Measurements from ENCODE around the gene ASNS. TPM values are rescaled to one million over a fixed set of nuclear protein-coding genes. Genes with fewer than 3 reads are reported as not detected.
"Not testable (repeated sequence)": the region's sequence is repeated elsewhere in the genome, so short reads cannot be mapped to it uniquely, and the experiment has no call there.

Gene ASNS
- polyA plus RNA-seq, 3 donors, result 0.99 to 2.4 (median 2.3) TPM

GRCh38 chr7:97874894-97875293 is 2.7 kb upstream of the ASNS start:
- H3K79me2 ChIP-seq (ENCODE audit: insufficient read depth, low read length); H3K4me3 ChIP-seq (replicated peaks in 1 of 3; ENCODE audit: low read depth in 2 of 3, low read length in 3 of 3); H3K27ac Mint-ChIP-seq; H3K9ac ChIP-seq (ENCODE audit: insufficient read depth, low read length, poor library complexity, severe bottlenecking); H3K27me3 ChIP-seq (ENCODE audit: control insufficient read depth in 2 of 2, insufficient read depth in 2 of 2, low read length in 2 of 2); H3K4me3 Mint-ChIP-seq; H3K36me3 Mint-ChIP-seq; H3K27ac ChIP-seq (ENCODE audit: low read depth in 1 of 2, low read length in 2 of 2); intact Hi-C loops (cut with micrococcal nuclease); H3K4me2 ChIP-seq (replicated peaks; ENCODE audit: extremely low read depth, low read length, poor library complexity, severe bottlenecking); DNase-seq; H3K9me3 ChIP-seq (replicated peaks in 1 of 2; ENCODE audit: control insufficient read depth in 1 of 2, insufficient read depth in 1 of 2, low read length in 2 of 2); H4K20me1 ChIP-seq (ENCODE audit: insufficient read depth, low read length); H3K36me3 ChIP-seq (replicated peaks in 1 of 2; ENCODE audit: control insufficient read depth in 1 of 2, insufficient read depth in 2 of 2, low read length in 2 of 2); H2AFZ ChIP-seq (ENCODE audit: insufficient read depth, low read depth, low read length, poor library complexity, severe bottlenecking): not testable (repeated sequence)
- peaks cover 0 to 11% (median 4%) of the 10 kb centered on the region in 7 donors for H3K9me3 Mint-ChIP-seq
- H3K27me3 Mint-ChIP-seq (ENCODE audit: low read depth in 3 of 3), result peaks cover 12 to 19% (median 17%) of the 10 kb centered on the region in 3 donors
- peaks cover 13 to 15% of the 10 kb centered on the region in 2 donors for H3K4me1 ChIP-seq (ENCODE audit: control insufficient read depth in 1 of 2, insufficient read depth in 2 of 2, low read length in 2 of 2)
- WGBS (ENCODE audit: insufficient coverage), result no CpG with 5 or more reads among the region's 4 CpGs
- H3K4me1 Mint-ChIP-seq, result peaks cover 12% of the 10 kb centered on the region

- Histone ChIP-seq H3K9me3 (replicated peaks in 1 of 2; ENCODE audit: control insufficient read depth in 1 of 2, insufficient read depth in 1 of 2, low read length in 2 of 2) (no peaks in the 10 kb centered on the region), H3K27ac (ENCODE audit: low read depth in 1 of 2, low read length in 2 of 2) (no peak overlapping the region), H3K79me2 (ENCODE audit: insufficient read depth, low read length) (no peaks in the 10 kb centered on the region), H3K4me3 (replicated peaks in 1 of 3; ENCODE audit: low read depth in 2 of 3, low read length in 3 of 3) (no peak overlapping the region), H3K4me1 (ENCODE audit: control insufficient read depth in 1 of 2, insufficient read depth in 2 of 2, low read length in 2 of 2) (peaks cover 13 to 15% of the 10 kb centered on the region in 2 donors), H3K36me3 (replicated peaks in 1 of 2; ENCODE audit: control insufficient read depth in 1 of 2, insufficient read depth in 2 of 2, low read length in 2 of 2) (no peaks in the 10 kb centered on the region), H4K20me1 (ENCODE audit: insufficient read depth, low read length) (no peaks in the 10 kb centered on the region), H3K9ac (ENCODE audit: insufficient read depth, low read length, poor library complexity, severe bottlenecking) (no peak overlapping the region), H3K4me2 (replicated peaks; ENCODE audit: extremely low read depth, low read length, poor library complexity, severe bottlenecking) (no peak overlapping the region), H3K27me3 (ENCODE audit: control insufficient read depth in 2 of 2, insufficient read depth in 2 of 2, low read length in 2 of 2) (peaks cover 9 to 10% of the 10 kb centered on the region in 2 donors), H2AFZ (ENCODE audit: insufficient read depth, low read depth, low read length, poor library complexity, severe bottlenecking) (no peak overlapping the region)
- Mint-ChIP-seq H3K27me3 (ENCODE audit: low read depth in 3 of 3) (peaks cover 12 to 17% (median 17%) of the 10 kb centered on the region in 3 donors), H3K36me3 (no peaks in the 10 kb centered on the region), H3K4me3 (no peak overlapping the region), H3K9me3 (peaks cover 0 to 8% (median 0%) of the 10 kb centered on the region in 7 donors), H3K27ac (no peak overlapping the region), H3K4me1 (peaks cover 12% of the 10 kb centered on the region)
- no peak for DNase-seq
- no peak for TF ChIP-seq CTCF (IDR thresholded peaks at IDR 0.05)
- WGBS (ENCODE audit: insufficient coverage), result 100% methylated on average over 1 of the region's 3 CpGs
- intact Hi-C loops (cut with micrococcal nuclease), result no loop called here
Observed at GRCh38 chr7:97873606-97874005, 1.4 kb upstream of the ASNS start.
